NCI-H187 treated with DMSO at 0.1 percent for 48 hours (cell line): ENCODE data around the gene ACTN4.
"Not testable (repeated sequence)": the region's sequence is repeated elsewhere in the genome, so short reads cannot be mapped to it uniquely, and the experiment has no call there.

Experiments used
- DNase-seq: peaks from one replicate; lab custom pipeline; 2025; lab: John Stamatoyannopoulos, UW

Gene ACTN4

GRCh38 chr19:38770228-38770948 is 122.9 kb downstream of the ACTN4 start:
- DNase-seq: not testable (repeated sequence)

GRCh38 chr19:38770949-38771275 is 123.5 kb downstream of the ACTN4 start:
- not testable (repeated sequence) for DNase-seq

- DNase-seq: not testable (repeated sequence)
Measured at GRCh38 chr19:38771569-38771968, 124.1 kb downstream of the ACTN4 start.

- no peak for DNase-seq
Measured at GRCh38 chr19:38773469-38774177, 126.2 kb downstream of the ACTN4 start, which contains the start of gene LGALS7. TSS of gene LGALS7 (minus strand) at chr19:38773517. CDS start at chr19:38773492, 25 bp downstream.

- DNase-seq: no peak
Measured at GRCh38 chr19:38774181-38774950, 126.9 kb downstream of the ACTN4 start.

- no peak for DNase-seq
Measured at GRCh38 chr19:38778733-38779132, 131.3 kb downstream of the ACTN4 start.

- no peak for DNase-seq
Measured at GRCh38 chr19:38780443-38780842, 133.0 kb downstream of the ACTN4 start.

- no peak for DNase-seq
Measured at GRCh38 chr19:38781058-38781457, 133.6 kb downstream of the ACTN4 start.
